Glomerular endothelial cell (primary cell): Measurements from ENCODE around the gene GRM5. TPM values are rescaled to one million over a fixed set of nuclear protein-coding genes. Genes with fewer than 3 reads are reported as not detected.

Experiments
- DNase-seq: peaks from one replicate; pipeline ENCODE4 v3.0.0-alpha.2; 2011; ENCODE audit warnings: low read depth, low spot score; ENCODE audit errors: extremely low read depth
- total RNA-seq: library from RNA; depleted of rRNA; stranded (reverse); fragments of >200 nt; gene quantifications from 2 replicates; pipeline ENCODE4 v1.2.3, GENCODE V29; 2015

Gene GRM5
- total RNA-seq, 1 donor from 2014 or later: 0.47 TPM

GRCh38 chr11:88744140-88744539 is 321.6 kb downstream of the GRM5 start:
- DNase-seq: no peak

DNA sequence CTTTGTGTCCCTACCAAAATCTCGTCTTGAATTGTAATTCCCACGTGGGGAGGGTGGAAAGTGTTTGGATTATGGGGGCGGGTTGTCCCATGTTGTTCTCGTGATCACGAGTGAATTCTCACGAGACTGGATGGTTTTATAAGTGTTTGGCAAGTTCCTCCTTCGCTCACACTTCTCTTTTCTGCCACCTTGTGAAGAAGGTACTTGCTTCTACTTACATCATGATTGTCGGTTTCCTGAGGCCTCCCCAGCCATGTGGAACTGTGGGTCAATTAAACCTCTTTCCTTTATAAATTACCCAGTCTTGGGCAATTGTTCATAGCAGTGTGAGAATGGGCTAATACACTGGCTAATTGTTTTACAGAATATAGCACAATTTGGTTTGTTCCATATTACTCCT is 326.3 kb downstream of the GRM5 start:
- no peak for DNase-seq

DNA sequence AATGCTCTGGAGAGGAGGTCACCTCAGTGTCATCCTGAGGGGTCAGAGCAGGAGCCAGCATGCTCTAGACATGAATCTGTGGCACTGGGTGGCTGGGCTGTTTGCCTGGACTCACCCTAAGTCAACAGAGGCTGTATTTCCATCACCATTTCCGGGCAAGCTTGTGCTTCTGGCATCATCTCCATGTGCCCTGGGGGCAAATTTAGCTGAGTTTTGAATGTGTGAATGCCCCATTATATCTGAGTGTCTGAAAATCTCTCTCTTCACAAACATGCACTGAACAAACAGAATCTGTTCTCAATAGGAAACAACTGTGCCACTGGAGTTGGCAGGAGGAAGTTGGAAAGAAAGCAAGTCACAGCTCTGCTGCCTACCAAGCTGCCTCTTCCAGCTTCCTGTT is 356.2 kb downstream of the GRM5 start:
- no peak for DNase-seq

DNA sequence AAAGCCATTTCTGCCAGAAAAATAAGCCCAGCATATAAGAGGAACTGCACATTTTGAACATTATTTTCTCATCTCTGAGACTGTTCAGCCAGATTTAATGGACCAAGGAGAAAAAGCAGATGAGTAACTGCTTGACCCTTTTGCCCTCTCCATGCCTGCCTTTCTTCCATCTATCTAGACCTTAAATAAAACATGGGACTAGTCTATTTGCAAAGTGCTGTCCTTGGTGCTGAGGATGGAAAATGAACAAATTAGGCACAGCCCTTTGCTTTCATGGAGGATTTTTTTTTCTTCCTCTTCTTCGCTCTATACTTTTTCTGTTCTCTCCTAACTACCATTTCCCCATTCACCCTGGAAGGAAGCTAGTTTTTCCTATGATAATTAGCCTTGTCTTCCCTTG is 361.3 kb downstream of the GRM5 start:
- DNase-seq: no peak

GRCh38 chr11:88701816-88702215 is 364.0 kb downstream of the GRM5 start:
- no peak for DNase-seq

- DNase-seq: no peak
Measured at GRCh38 chr11:88697139-88697538, 368.6 kb downstream of the GRM5 start.

- DNase-seq: no peak
Measured at GRCh38 chr11:88695689-88696414, 369.9 kb downstream of the GRM5 start.

DNA sequence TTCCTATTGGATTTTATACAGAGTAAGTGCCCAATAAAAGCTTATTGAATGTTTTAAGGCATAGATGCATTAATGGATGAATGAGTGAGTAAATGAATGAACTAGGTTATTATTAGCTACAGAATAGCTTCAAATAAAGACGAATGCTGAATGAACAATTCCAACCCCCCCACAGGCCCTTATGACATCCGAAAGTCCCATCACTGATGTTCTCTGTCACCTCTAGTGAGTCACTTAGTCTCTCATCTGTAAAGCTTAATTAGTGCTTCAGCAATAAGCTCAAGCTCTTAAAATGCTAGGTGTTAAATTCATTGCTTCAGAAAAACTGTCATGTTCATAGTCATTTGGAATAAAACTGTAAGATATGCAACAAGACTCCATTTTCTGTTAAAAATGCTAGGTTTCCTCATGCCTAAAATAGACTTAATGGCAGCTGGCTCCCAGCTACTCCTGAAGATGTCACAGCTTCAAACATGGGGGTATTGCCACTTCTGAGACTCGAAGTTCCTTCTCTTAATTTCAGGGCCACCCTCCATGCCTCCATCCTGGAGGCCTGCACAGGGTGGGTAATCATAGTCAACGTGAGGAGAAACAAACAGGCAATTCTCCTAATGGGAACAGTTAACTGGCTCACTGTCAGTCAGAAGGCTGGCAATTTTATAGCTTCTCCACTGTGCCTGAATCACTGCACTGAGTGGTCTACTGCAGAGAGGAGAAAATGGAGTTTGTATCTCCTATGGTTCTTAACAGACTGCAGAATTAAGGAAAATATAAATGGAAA is 373.3 kb downstream of the GRM5 start:
- DNase-seq: no peak

- no peak for DNase-seq
Measured at GRCh38 chr11:88689548-88690240, 376.1 kb downstream of the GRM5 start.

DNA sequence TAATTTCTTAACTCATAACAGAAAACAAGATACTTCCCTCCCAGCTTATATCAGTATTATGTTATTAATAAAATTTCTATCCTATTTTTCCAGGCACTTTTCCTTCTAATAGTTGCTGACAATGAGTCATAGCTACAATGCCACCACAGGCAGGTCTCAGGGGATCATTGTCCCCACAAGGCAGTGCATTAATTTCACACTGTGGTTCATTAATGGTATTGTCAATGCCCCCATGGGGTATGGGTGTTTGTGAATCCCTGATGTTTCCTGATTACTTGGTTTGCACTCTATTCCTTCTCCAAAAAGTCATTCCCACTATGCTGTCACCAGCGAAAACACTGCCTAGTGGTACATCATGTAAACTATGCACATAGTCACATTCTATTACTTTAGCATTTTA is 382.8 kb downstream of the GRM5 start:
- DNase-seq: no peak

- DNase-seq: no peak
Measured at GRCh38 chr11:88680806-88681205, 385.0 kb downstream of the GRM5 start.

DNA sequence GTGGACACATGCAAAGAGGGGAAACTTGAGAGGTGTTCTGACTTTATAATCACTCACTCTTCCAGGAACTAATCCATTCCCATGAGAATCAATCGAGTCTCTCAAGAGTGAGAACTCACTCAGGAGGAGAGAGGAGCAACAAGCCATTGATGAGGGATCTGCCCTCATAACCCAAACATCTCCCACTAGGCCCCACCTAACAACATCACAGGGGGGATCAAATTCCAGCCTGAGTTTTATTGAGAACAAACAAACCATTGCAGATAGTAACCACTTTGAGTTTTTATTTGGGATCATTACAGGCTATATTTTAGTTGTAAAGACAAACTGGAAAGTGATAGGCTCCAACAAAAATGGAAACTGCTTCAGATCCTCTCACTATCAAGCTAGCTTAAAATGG is 399.4 kb downstream of the GRM5 start:
- no peak for DNase-seq

DNA sequence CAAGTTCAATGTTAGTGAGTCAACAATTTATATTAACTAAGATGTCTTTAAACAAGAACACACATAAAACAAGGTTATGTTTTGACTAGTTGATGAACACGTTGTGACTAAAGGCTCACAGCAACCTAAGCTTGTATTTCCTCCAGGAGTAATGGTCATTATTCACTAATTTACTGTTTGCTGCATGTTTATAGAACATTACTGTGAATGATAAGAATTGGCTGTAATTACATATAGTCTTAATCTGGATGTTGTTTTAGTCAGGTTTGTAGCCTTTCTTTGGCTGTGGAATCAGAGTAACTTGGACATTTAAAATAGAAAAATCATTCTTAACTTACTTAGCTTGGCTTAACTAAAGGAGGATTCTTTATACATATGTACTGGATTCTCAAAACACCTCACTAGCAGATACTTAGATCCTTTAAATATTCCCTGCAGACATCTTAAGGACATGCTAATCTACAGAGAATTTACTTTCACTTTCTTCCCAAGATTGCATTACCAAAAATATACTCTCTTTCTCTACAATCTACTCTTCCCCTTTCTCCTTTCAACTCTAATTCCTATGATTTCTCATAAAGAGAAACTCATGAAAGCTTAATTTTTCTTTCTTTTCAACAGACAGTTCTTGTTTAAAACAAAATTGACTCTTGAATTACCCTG is 408.6 kb downstream of the GRM5 start:
- DNase-seq: no peak

GRCh38 chr11:88656283-88656682 is 409.5 kb downstream of the GRM5 start:
- DNase-seq: no peak

DNA sequence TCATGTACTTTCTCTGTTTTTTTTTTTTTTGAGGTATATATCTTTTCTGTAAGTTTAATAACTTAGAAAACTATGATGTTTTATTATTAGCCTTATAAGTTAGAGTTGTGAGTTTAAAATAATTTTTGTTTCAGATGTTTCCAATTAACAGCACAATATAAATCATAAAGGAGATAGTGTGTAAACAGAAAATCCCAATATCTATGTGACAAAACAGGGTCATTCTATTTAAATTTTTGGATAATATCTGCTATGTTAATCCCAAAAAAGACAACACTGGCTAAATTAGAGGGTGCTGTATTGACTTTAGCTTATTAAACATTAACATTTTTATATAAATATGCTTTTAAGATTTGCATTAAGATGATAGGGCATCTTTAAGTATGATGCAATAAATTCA is 410.1 kb downstream of the GRM5 start:
- no peak for DNase-seq

DNA sequence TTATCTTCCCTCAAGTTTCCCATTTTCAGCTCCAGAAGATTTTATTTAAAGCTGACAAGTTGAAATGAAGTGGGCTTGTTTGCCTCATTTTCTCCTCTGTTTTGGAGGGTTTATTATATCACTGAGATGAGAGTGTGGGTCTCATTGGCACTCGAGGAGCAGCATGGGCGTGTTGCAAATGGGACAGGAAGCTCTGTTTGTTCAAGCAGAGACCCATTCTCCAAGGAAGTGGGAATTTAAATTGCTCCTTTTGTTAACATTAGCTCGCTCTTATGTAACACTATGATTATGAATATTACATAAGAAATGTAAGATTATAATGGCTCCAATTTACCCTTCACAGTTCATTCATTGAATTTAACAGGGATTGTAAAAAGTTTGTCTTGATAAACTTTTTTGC is 410.6 kb downstream of the GRM5 start:
- no peak for DNase-seq

DNA sequence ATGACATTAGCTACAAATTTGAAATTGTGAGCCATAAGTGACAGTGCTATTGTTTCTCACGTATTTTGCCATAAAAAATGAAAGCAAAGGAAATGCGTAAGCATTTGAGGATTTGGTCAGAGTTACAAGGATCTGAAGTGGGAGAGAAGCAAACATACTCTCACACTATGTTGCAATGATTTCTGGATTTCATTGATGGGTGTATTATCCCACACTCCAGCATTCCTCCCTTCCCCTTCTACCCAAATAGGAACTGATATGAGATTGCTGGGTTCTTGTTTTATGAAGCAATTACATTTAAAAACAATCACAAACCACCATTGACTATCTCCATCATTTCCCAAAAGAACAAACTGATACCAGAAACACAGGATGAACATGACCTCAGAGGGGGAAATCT is 414.2 kb downstream of the GRM5 start:
- no peak for DNase-seq

DNA sequence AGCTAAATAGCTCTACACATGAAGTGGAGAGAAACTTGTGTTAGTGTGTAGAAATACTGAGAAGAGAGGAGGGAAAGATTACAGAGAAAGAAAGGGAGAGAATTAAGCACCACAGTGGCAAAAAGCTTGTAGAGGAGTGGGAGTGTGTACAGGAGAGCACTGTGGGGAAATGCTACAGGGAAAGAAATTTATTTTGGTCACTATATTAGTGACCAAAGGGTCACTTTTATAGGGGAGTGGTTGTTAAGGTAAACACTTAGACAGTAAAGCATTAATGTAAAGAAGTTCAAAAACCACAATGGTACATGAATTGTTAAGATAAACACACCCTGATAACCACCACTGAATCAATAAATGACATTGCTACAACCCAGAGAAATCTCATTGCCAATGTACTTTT is 421.1 kb downstream of the GRM5 start:
- DNase-seq: no peak

- no peak for DNase-seq
Measured at GRCh38 chr11:88632163-88632562, 433.6 kb downstream of the GRM5 start.

- no peak for DNase-seq
Measured at GRCh38 chr11:88631497-88631896, 434.3 kb downstream of the GRM5 start.

DNA sequence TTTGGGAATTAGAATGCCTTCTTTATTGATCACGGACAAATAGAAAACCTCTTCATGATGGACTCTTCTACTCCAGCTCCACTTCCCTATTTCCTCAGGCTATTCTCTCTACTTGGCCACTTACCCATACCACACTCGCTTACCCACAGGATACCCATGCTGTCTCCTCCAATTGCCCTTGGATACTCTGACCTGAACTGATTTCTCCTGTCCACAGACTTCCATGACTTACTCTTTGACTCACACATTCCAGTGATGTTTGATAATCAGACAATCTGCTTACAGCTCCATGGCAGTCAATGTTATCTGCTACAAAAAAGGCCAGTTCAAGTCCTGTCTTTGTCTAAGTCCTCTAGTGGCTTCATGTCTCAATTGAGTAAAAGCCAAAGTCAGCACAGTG is 436.3 kb downstream of the GRM5 start:
- DNase-seq: no peak
